Measurements from ENCODE around the gene PARL. TPM values are rescaled to one million over a fixed set of nuclear protein-coding genes. Genes with fewer than 3 reads are reported as not detected.

PARL gene
- total and polyA plus RNA-seq, 10 of the 15 experiments (the other 5 are each of a cell fraction or from before 2014, with no cell fraction given) = 49.7 to 113 (median 77.2) TPM

DNA sequence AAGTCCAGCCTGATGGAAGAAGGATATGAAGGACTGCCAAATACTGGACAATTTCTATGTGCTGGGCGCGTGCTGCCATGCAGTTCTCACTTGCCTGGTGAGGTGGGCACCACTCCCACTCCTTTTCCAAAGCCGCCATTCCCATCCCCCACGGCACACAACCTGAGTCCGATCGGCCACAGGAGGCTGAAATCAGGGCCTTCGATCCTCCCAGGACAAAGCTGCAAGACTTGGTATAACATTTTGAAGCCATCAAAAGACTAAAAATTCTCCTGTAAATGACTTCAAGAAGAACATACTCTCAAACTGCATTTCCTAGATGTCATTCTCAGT lies 56.2 kb downstream of the PARL start:
- DNase-seq (ENCODE audit: low read depth, low spot score) = no peak
- Histone ChIP-seq H3K27ac (ENCODE audit: control insufficient read depth, insufficient read depth) (no peak overlapping the region), H3K4me3 (no peak overlapping the region), H3K36me3 (ENCODE audit: control insufficient read depth in 2 of 2, insufficient read depth in 2 of 2, low read length in 1 of 2) (peaks cover 8 to 14% of the 10 kb centered on the region in 2 experiments; a peak in 3 of 4 replicates), H4K20me1 (ENCODE audit: control insufficient read depth, insufficient read depth) (no peaks in the 10 kb centered on the region), H2AFZ (ENCODE audit: control insufficient read depth, low read depth, low read length) (no peak overlapping the region), H3K9me3 (replicated peaks; ENCODE audit: control insufficient read depth, insufficient read depth, low read length) (no peaks in the 10 kb centered on the region), H3K79me2 (ENCODE audit: control insufficient read depth, insufficient read depth, low read length) (no peaks in the 10 kb centered on the region), H3K9ac (ENCODE audit: control insufficient read depth, insufficient read depth, low read length) (no peak overlapping the region), H3K4me1 (ENCODE audit: control insufficient read depth, insufficient read depth, low read length) (peaks cover 10% of the 10 kb centered on the region; the same call in 1 of the 2 replicates), H3K4me2 (ENCODE audit: control insufficient read depth, insufficient read depth) (no peak overlapping the region), H3K27me3 (replicated peaks in 1 of 2; ENCODE audit: control insufficient read depth in 2 of 2, insufficient read depth in 2 of 2, low read length in 1 of 2) (no peaks in the 10 kb centered on the region)
- ChIA-PET RAD21 (ENCODE audit: unreplicated experiment) (no interaction called here), SMC1A (ENCODE audit: uncharacterized antibody, unreplicated experiment) (no interaction called here), POLR2A (no interaction called here), CTCF (interaction anchor here (0.6 kb wide), 1 partner anchor 57 kb away, joined by 3 read pairs; no protein-coding TSS in a partner anchor)
- intact Hi-C loops (cut with micrococcal nuclease; ENCODE audit: unreplicated experiment) = no loop called here
- no peak for FAIRE-seq
- no peak for ATAC-seq
- no TSS peak for BruUV-seq (replicated peaks)
- 97% methylated on average over 7 of the region's 7 CpGs for WGBS (ENCODE audit: insufficient coverage, insufficient replicate concordance, low lambda C conversion rate, missing lambda C conversion rate)
- in situ Hi-C loops (cut with MboI) = no loop called here
- TF ChIP-seq, protein P1, sequence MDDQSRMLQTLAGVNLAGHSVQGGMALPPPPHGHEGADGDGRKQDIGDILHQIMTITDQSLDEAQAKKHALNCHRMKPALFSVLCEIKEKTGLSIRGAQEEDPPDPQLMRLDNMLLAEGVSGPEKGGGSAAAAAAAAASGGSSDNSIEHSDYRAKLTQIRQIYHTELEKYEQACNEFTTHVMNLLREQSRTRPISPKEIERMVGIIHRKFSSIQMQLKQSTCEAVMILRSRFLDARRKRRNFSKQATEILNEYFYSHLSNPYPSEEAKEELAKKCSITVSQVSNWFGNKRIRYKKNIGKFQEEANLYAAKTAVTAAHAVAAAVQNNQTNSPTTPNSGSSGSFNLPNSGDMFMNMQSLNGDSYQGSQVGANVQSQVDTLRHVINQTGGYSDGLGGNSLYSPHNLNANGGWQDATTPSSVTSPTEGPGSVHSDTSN (IDR thresholded peaks at IDR 0.05; ENCODE audit: insufficient replicate concordance, low read depth, low read length) = no peak
- TF ChIP-seq GATAD2B (conservative IDR thresholded peaks at IDR 0.05; ENCODE audit: low read depth) (no peak), TARDBP (IDR thresholded peaks at IDR 0.05; ENCODE audit: borderline replicate concordance) (no peak), MTA3 (IDR thresholded peaks at IDR 0.05; ENCODE audit: borderline replicate concordance, low read length) (no peak), POLR2AphosphoS2 (IDR thresholded peaks at IDR 0.05; ENCODE audit: low read depth, low read length) (no peak), POLR2A (IDR thresholded peaks at IDR 0.05; ENCODE audit: low read depth, low read length) (no peak), KDM1A (IDR thresholded peaks at IDR 0.05; ENCODE audit: borderline replicate concordance) (no peak), SUZ12 (IDR thresholded peaks at IDR 0.05; ENCODE audit: unreplicated experiment) (no peak)
- TF ChIP-seq, protein P2, sequence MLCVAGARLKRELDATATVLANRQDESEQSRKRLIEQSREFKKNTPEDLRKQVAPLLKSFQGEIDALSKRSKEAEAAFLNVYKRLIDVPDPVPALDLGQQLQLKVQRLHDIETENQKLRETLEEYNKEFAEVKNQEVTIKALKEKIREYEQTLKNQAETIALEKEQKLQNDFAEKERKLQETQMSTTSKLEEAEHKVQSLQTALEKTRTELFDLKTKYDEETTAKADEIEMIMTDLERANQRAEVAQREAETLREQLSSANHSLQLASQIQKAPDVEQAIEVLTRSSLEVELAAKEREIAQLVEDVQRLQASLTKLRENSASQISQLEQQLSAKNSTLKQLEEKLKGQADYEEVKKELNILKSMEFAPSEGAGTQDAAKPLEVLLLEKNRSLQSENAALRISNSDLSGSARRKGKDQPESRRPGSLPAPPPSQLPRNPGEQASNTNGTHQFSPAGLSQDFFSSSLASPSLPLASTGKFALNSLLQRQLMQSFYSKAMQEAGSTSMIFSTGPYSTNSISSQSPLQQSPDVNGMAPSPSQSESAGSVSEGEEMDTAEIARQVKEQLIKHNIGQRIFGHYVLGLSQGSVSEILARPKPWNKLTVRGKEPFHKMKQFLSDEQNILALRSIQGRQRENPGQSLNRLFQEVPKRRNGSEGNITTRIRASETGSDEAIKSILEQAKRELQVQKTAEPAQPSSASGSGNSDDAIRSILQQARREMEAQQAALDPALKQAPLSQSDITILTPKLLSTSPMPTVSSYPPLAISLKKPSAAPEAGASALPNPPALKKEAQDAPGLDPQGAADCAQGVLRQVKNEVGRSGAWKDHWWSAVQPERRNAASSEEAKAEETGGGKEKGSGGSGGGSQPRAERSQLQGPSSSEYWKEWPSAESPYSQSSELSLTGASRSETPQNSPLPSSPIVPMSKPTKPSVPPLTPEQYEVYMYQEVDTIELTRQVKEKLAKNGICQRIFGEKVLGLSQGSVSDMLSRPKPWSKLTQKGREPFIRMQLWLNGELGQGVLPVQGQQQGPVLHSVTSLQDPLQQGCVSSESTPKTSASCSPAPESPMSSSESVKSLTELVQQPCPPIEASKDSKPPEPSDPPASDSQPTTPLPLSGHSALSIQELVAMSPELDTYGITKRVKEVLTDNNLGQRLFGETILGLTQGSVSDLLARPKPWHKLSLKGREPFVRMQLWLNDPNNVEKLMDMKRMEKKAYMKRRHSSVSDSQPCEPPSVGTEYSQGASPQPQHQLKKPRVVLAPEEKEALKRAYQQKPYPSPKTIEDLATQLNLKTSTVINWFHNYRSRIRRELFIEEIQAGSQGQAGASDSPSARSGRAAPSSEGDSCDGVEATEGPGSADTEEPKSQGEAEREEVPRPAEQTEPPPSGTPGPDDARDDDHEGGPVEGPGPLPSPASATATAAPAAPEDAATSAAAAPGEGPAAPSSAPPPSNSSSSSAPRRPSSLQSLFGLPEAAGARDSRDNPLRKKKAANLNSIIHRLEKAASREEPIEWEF (IDR thresholded peaks at IDR 0.05; ENCODE audit: insufficient replicate concordance, low read depth, low read length) = no peak
- TF ChIP-seq, protein P3, sequence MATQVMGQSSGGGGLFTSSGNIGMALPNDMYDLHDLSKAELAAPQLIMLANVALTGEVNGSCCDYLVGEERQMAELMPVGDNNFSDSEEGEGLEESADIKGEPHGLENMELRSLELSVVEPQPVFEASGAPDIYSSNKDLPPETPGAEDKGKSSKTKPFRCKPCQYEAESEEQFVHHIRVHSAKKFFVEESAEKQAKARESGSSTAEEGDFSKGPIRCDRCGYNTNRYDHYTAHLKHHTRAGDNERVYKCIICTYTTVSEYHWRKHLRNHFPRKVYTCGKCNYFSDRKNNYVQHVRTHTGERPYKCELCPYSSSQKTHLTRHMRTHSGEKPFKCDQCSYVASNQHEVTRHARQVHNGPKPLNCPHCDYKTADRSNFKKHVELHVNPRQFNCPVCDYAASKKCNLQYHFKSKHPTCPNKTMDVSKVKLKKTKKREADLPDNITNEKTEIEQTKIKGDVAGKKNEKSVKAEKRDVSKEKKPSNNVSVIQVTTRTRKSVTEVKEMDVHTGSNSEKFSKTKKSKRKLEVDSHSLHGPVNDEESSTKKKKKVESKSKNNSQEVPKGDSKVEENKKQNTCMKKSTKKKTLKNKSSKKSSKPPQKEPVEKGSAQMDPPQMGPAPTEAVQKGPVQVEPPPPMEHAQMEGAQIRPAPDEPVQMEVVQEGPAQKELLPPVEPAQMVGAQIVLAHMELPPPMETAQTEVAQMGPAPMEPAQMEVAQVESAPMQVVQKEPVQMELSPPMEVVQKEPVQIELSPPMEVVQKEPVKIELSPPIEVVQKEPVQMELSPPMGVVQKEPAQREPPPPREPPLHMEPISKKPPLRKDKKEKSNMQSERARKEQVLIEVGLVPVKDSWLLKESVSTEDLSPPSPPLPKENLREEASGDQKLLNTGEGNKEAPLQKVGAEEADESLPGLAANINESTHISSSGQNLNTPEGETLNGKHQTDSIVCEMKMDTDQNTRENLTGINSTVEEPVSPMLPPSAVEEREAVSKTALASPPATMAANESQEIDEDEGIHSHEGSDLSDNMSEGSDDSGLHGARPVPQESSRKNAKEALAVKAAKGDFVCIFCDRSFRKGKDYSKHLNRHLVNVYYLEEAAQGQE (IDR thresholded peaks at IDR 0.05; ENCODE audit: low read depth, low read length) = no peak
- TF ChIP-seq, protein P4, sequence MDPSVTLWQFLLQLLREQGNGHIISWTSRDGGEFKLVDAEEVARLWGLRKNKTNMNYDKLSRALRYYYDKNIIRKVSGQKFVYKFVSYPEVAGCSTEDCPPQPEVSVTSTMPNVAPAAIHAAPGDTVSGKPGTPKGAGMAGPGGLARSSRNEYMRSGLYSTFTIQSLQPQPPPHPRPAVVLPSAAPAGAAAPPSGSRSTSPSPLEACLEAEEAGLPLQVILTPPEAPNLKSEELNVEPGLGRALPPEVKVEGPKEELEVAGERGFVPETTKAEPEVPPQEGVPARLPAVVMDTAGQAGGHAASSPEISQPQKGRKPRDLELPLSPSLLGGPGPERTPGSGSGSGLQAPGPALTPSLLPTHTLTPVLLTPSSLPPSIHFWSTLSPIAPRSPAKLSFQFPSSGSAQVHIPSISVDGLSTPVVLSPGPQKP (IDR thresholded peaks at IDR 0.05; ENCODE audit: low read depth, low read length) = no peak
